Measurements from ENCODE around the gene ZNF629.

Gene ZNF629

DNA sequence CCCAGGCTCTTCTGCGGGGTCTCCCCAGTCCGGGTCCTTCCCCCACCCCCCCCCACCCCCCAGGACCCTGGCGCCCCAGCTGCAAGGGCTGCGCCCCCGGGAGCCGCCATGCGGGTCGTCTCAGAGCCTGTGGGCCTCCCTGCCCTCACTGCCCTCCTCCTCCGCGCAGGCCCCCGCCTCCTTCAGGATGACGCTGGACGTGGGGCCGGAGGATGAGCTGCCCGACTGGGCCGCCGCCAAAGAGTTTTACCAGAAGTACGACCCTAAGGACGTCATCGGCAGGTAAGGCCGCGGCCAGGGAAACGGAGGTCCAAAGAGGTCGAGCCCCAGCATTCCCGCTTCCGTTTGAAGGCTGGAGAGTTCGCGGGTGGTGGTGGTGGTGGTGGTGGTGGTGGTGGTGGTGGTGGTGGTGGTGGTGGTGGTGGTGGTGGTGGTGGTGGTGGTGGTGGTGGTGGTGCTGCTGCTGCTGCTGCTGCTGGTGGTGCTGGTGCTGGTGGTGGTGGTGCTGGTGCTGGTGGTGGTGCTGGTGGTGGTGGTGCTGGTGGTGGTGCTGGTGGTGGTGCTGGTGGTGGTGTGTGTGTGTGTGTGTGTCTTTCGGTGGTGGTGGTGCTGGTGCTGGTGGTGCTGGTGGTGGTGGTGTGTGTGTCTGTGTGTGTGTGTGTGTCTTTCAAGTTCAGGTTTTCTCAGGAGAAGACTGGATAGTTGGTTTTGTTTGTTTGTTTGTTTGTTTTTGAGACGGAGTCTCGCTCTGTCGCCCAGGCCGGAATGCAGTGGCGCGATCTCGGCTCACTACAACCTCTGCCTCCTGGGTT lies 38.2 kb downstream of the ZNF629 start:
- Mint-ChIP-seq H3K27me3 (no peaks in the 10 kb centered on the region), H3K9me3 (no peaks in the 10 kb centered on the region), H3K36me3 (peaks cover 50% of the 10 kb centered on the region), H3K4me3 (peak overlapping the region; percentile 96), H3K4me1 (peaks cover 38% of the 10 kb centered on the region), H3K27ac (peak overlapping the region; percentile 90)
- peak; percentile 53 for ATAC-seq

DNA sequence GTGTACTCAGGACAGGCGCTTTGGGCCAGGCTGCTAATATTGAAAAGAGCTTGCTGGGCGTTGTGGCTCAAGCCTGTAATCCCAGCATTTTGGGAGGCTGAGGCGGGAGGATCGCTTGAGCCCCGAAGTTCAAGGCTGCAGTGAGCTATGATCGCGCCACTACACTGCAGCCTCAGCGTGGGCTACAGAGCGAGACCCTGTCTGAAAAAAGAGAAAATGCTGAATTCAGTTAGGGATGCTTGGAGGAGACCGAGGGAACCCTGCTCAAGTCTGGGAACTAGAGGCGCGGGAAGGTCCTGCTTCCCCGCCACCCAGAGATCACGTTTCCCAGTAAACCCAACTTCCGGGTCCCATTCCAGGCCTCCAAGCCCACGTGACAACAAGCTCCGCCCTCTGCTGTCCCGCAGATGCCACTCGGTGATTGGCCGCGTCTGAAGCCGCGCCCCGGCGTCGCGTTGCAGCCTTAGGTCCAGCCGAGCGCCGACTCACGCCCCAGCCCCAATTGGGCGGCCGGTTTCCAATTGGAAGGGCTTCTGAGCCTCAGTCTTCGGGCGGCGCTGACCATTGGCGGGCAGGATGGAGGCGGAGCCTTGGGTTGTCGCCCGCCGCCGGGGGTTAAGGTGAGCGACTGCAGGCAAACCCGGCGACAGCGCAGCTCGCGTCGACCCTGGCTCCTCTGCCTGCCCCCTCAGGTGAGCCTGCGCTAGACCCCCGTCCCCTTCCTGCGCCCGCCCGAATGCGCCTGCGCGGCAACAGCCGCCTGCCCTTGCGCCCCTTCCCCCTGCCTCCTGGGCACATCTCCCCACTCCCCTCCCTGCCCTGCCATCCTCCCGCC lies 39.0 kb downstream of the ZNF629 start, which contains the start of gene PHKG2:
Gene PHKG2, plus strand, starts transcription at position 627 of the 835 bp plus-strand sequence. CDS start 396 bp downstream, outside the sequence.
- peaks cover 43% of the 10 kb centered on the region for H3K4me1 Mint-ChIP-seq
- ATAC-seq, result peak; percentile 100
- H3K27ac Mint-ChIP-seq, result peak within 1 kb of the TSS; percentile 90
- H3K4me3 Mint-ChIP-seq, result peak within 1 kb of the TSS; percentile 96
- H3K36me3 Mint-ChIP-seq, result peaks cover 50% of the 10 kb centered on the region
- no peaks in the 10 kb centered on the region for H3K9me3 Mint-ChIP-seq
- H3K27me3 Mint-ChIP-seq, result no peaks in the 10 kb centered on the region

DNA sequence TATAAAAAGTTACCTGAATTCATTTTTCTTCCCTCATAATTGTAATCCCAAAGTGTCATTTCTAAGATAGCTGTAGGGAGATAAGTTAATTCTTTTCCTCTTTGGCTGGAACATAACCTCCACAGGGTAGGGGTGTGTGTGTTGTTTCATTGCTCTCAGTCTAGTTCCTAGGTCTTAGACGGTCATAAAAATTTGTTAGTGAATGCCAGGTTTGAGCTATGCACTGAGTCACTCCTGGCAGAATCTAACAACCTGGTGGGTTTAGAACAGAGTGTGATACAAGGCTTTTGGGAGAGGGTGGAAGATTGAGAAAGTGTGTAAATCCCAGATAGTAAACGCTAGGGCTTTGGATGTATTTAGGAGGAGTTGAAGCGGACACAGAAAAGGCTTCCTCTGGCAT lies 39.7 kb downstream of the ZNF629 start:
- Mint-ChIP-seq H3K27me3 (no peaks in the 10 kb centered on the region), H3K27ac (peak overlapping the region; percentile 90), H3K36me3 (peaks cover 51% of the 10 kb centered on the region), H3K4me3 (peak overlapping the region; percentile 96), H3K9me3 (no peaks in the 10 kb centered on the region), H3K4me1 (peaks cover 43% of the 10 kb centered on the region)
- ATAC-seq, result no peak

DNA sequence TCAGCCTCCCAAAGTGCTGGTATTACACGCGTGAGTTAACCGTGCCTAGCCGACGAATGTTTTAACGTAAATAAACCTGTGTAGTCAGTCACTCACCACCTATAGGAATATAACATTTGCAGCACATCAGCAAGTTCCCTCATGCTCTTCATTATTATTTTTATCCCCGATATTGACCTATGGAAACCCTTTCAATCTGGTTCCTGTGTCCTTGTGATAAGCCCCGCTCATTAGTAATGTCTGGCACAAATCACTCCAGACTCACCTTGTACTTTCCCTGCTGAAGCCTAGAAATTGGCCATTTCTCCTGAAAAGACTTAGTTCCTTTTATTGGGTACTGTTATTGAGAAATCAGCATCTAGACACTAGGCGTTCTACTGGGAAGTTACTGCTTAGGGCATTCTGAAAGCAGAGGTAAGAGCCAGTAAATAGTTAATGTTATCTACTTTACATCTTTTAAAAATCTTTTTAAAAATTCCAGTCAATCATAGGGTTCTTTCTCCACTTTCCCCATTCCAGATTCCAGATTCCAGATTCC lies 40.3 kb downstream of the ZNF629 start:
- Mint-ChIP-seq H3K4me3 (no peak overlapping the region), H3K27me3 (no peaks in the 10 kb centered on the region), H3K4me1 (peaks cover 43% of the 10 kb centered on the region), H3K27ac (peak overlapping the region; percentile 90), H3K9me3 (no peaks in the 10 kb centered on the region), H3K36me3 (peaks cover 56% of the 10 kb centered on the region)
- no peak for ATAC-seq

DNA sequence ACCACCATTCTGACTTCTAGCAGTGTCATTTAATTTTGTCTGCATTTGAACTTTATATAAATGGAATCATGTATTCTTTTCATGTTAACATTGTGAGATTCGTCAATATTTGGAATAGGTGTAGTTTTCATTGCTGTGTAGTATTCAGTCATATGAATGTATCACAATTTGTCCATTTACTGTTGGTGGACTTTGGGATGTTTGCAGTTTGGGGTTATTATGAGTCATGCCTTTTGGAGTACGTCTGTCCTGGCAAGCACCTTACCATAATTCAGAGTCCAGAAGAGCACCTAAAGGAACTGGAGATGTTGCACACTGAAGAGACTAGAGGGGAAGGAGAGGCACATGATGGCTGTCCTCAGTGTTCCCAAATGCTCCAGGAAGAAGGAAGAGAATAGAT lies 41.9 kb downstream of the ZNF629 start:
- no peak overlapping the region for H3K27ac Mint-ChIP-seq
- H3K4me1 Mint-ChIP-seq, result peaks cover 47% of the 10 kb centered on the region
- H3K9me3 Mint-ChIP-seq, result no peaks in the 10 kb centered on the region
- no peaks in the 10 kb centered on the region for H3K27me3 Mint-ChIP-seq
- H3K4me3 Mint-ChIP-seq, result no peak overlapping the region
- no peak for ATAC-seq
- H3K36me3 Mint-ChIP-seq, result peaks cover 56% of the 10 kb centered on the region

DNA sequence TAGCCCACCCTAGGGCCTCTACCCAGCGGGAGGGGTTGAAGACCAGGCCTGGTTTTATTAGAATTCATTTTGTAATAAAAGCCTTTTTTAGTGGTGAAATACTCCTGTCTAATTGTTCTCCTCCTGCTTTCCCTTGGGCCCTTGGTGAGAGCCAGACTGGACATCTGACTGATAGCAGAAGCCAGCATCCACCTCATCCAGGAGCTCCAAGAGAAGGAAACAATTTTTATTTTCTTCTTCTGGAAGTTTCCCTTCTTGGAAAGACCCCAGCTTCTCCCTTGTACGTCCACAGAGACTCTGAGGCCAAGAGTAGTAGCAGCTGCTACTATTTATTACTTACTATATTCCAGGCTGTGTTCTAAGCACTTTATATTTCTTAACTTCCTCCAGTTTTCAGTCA lies 42.8 kb downstream of the ZNF629 start:
- no peak for ATAC-seq
- H3K27ac Mint-ChIP-seq, result no peak overlapping the region
- H3K4me1 Mint-ChIP-seq, result peaks cover 38% of the 10 kb centered on the region
- H3K9me3 Mint-ChIP-seq, result no peaks in the 10 kb centered on the region
- no peak overlapping the region for H3K4me3 Mint-ChIP-seq
- H3K36me3 Mint-ChIP-seq, result peaks cover 49% of the 10 kb centered on the region
- no peaks in the 10 kb centered on the region for H3K27me3 Mint-ChIP-seq

DNA sequence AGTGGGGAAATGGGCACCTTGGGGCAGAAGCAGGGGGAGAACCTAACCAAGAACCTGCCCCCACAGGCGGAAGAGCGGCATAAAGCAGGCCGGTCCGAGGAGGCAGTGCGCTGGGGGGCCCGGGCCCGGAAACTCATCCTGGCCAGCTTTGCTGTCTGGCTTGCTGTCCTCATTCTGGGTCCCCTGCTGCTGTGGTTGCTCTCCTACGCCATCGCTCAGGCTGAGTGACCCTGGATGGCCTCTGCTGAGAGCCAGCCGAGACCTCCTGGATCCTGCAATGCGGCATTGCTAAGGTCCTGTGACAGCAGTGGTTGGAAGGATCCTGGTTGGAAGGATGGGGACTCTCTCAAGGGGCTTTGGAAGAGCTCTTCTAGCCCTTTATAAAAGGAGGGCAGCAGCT lies 43.3 kb downstream of the ZNF629 start:
- Mint-ChIP-seq H3K9me3 (no peaks in the 10 kb centered on the region), H3K27me3 (no peaks in the 10 kb centered on the region), H3K36me3 (peaks cover 50% of the 10 kb centered on the region), H3K27ac (no peak overlapping the region), H3K4me1 (peaks cover 33% of the 10 kb centered on the region), H3K4me3 (no peak overlapping the region)
- ATAC-seq, result no peak

DNA sequence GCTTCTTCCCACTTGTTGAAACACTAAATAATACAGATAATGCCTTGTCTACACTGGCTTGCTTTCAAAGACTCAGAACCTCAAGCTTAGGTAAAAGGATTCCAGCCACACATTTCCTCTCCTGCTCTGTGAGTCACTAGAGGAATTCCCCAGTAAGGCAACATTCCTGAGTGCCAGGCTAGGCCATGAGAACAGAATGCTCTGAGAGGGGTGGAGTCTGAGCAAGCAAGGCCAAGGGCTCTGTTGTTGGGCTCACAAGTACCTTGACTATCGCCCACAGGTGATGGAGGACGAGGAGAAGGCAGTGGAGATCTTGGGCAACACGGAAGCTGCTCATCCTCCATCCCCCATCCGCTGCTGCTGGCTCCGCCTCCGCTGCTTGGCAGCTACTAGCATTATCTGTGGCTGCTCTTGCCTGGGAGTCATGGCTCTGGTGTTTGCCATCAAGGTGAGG lies 45.5 kb downstream of the ZNF629 start:
- Mint-ChIP-seq H3K4me3 (no peak overlapping the region), H3K4me1 (peaks cover 14% of the 10 kb centered on the region), H3K27ac (no peak overlapping the region), H3K36me3 (peaks cover 64% of the 10 kb centered on the region), H3K27me3 (no peaks in the 10 kb centered on the region), H3K9me3 (no peaks in the 10 kb centered on the region)
- ATAC-seq, result no peak

DNA sequence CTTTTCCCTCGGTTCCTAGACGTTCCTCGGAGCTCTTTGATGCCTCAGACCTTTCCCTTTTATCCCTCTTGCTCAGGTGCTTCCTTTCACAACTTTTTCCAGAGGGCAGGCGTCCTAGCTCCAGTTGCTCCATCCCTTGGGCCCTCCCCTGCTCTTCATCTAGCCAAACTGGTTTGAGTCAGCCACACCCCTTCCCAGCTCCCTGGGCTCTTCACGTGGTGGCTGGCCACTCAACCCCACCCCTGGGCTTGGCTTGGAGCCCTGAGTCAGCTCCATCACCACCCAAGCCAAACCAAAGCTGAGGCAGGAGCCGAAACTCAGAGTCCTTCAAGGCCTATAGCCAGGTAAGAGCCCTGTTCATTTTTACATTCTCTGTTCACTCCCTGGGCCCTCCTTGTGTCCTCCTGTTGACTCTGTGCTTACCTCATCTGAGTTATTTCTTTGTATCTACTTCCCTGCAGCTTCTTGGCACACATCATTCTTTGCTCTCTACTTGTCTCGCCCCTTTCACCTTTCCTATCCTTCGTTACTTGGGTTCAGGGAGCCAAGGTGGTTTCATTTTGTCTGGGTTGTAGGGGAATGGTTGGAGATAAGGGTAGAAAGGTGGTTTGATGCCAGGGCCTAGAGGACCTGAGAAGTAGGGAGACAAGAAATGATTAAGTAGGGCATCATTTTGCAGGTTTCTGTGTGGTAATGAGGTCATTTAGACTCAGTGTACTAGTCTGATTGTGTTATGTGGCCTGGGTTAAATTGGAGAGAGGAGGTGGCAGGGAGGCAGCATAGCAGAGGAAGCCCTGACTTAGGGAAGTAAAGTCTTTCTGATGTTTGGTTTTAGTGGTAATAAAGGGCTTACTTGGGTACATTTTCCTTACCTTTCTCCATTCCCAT lies 46.4 kb downstream of the ZNF629 start:
- H3K36me3 Mint-ChIP-seq, result peaks cover 72% of the 10 kb centered on the region
- no peaks in the 10 kb centered on the region for H3K27me3 Mint-ChIP-seq

DNA sequence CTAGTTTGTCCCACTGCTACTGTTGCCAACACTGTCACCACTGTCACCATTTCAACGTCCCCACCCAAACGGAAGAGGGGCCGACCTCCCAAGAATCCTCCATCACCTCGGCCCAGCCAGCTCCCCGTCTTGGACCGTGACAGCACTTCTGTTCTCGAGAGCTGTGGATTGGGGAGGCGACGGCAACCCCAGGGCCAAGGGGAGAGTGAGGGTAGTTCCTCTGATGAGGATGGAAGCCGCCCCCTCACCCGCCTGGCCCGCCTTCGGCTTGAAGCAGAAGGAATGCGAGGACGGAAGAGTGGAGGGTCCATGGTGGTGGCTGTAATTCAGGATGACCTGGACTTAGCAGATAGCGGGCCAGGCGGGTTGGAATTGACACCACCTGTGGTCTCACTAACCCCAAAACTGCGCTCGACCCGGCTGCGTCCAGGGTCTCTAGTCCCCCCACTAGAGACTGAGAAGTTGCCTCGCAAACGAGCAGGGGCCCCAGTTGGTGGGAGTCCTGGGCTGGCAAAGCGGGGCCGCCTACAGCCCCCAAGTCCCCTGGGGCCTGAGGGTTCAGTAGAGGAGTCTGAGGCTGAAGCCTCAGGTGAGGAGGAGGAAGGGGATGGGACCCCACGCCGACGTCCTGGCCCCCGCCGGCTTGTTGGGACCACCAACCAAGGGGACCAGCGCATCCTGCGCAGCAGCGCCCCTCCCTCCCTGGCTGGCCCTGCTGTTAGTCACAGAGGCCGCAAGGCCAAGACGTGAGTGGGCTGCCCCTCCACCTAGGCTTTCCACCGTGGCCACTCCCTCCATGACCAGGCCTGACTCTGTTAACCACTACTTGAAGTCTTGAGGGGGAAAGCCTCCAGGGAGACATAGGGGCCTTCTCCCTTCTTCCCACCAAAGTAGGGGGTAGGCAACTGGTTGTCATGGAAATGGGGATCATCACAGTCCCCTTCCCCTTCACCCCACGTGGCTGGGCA lies 47.7 kb downstream of the ZNF629 start:
- H3K27me3 Mint-ChIP-seq, result no peaks in the 10 kb centered on the region
- H3K36me3 Mint-ChIP-seq, result peaks cover 74% of the 10 kb centered on the region
- H3K9me3 Mint-ChIP-seq, result no peaks in the 10 kb centered on the region
- no peak for ATAC-seq
- no peak overlapping the region for H3K4me3 Mint-ChIP-seq
- peaks cover 14% of the 10 kb centered on the region for H3K4me1 Mint-ChIP-seq
- no peak overlapping the region for H3K27ac Mint-ChIP-seq

More for the DNA sequence above, 46.4 kb downstream of the ZNF629 start:
- Mint-ChIP-seq H3K9me3 (no peaks in the 10 kb centered on the region), H3K27ac (peak overlapping the region; percentile 14), H3K4me3 (no peak overlapping the region), H3K4me1 (peaks cover 14% of the 10 kb centered on the region)
- no peak for ATAC-seq

DNA sequence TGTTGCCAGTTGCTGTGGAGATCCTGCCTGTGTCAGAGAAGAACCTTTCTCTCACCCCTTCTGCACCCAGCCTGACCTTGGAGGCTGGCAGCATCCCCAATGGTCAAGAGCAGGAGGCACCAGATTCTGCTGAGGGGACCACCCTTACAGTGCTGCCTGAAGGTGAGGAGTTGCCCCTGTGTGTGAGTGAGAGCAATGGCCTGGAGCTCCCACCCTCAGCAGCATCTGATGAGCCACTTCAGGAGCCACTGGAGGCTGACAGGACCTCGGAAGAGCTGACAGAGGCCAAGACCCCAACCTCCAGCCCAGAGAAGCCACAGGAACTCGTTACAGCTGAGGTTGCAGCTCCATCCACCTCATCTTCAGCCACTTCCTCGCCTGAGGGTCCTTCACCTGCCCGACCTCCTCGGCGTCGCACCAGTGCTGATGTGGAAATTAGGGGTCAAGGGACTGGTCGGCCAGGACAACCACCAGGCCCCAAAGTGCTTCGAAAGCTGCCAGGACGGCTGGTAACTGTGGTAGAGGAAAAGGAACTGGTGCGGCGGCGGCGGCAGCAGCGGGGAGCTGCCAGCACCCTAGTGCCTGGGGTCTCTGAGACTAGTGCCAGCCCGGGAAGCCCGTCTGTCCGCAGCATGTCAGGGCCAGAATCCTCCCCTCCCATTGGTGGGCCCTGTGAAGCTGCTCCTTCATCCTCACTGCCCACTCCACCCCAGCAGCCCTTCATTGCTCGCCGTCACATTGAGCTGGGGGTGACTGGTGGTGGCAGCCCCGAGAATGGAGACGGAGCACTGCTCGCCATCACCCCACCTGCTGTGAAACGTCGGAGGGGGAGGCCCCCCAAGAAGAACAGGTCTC lies 49.0 kb downstream of the ZNF629 start:
- Mint-ChIP-seq H3K9me3 (no peaks in the 10 kb centered on the region), H3K4me3 (no peak overlapping the region), H3K36me3 (peaks cover 78% of the 10 kb centered on the region), H3K4me1 (peaks cover 9% of the 10 kb centered on the region), H3K27ac (no peak overlapping the region), H3K27me3 (no peaks in the 10 kb centered on the region)
- ATAC-seq, result no peak

DNA sequence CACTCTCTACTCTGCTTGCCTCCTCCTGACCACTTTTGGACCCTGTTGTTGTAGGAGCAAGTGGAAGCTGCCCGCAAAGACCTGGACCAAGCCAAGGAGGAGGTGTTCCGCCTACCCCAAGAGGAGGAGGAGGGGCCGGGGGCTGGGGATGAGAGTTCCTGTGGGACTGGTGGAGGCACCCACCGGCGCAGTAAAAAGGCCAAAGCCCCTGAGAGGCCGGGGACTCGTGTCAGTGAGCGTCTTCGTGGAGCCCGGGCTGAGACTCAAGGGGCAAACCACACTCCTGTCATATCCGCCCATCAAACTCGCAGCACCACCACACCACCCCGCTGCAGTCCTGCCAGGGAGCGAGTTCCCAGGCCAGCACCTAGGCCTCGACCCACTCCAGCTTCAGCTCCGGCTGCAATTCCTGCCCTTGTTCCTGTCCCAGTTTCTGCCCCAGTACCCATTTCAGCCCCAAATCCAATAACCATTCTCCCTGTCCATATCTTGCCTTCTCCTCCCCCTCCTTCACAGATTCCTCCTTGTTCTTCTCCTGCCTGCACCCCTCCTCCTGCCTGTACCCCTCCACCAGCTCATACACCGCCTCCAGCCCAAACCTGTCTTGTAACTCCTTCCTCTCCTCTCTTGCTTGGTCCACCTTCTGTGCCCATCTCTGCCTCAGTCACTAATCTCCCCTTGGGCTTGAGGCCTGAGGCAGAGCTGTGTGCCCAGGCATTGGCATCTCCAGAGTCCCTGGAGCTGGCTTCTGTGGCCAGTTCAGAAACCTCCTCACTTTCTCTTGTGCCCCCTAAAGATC lies 49.8 kb downstream of the ZNF629 start:
- peaks cover 81% of the 10 kb centered on the region for H3K36me3 Mint-ChIP-seq
- H3K4me1 Mint-ChIP-seq, result peaks cover 9% of the 10 kb centered on the region
- ATAC-seq, result no peak
- no peak overlapping the region for H3K4me3 Mint-ChIP-seq
- H3K27me3 Mint-ChIP-seq, result no peaks in the 10 kb centered on the region
- H3K9me3 Mint-ChIP-seq, result no peaks in the 10 kb centered on the region
- no peak overlapping the region for H3K27ac Mint-ChIP-seq
